RPMI7951 (cell line): ENCODE results near the gene NOXRED1. TPM values are rescaled to one million over a fixed set of nuclear protein-coding genes. Genes with fewer than 3 reads are reported as not detected.

Source experiments
- DNase-seq: peaks from one replicate; pipeline ENCODE4 v3.0.0-alpha.2; 2012; ENCODE audit warnings: low read depth
- total RNA-seq: library from RNA; depleted of rRNA; stranded (reverse); fragments of >200 nt; shearing (Covaris generic); gene quantifications from 2 replicates; pipeline ENCODE4 v1.2.3, GENCODE V29; 2014; rRNA removed

NOXRED1 gene
- total RNA-seq, 1 experiment from 2014 or later, result not detected

GRCh38 chr14:77344377-77344996 is 78.8 kb downstream of the NOXRED1 start:
- DNase-seq, result no peak

Other genes with a start within 250 kb of the NOXRED1 start
- gene TMEM63C, start 241.7 kb downstream of the NOXRED1 start, total RNA-seq, result not detected in 2 replicates
- gene NGB, start 152.3 kb downstream of the NOXRED1 start, total RNA-seq, result not detected in 2 replicates
- gene POMT2, start 102.6 kb downstream of the NOXRED1 start, total RNA-seq, result 9.4 and 10.1 TPM in 2 replicates
- 20.3 and 22.1 TPM in 2 replicates for gene GSTZ1, start 102.5 kb downstream of the NOXRED1 start, total RNA-seq
- 7.3 and 7.4 TPM in 2 replicates for gene TMED8, start 46.4 kb downstream of the NOXRED1 start, total RNA-seq
- gene SAMD15, start 46.1 kb downstream of the NOXRED1 start, total RNA-seq, result 0.84 and 1.7 TPM in 2 replicates
- gene VIPAS39, start 34.1 kb upstream of the NOXRED1 start, total RNA-seq, result 18.4 TPM in 2 replicates
- gene AHSA1, start 34.6 kb upstream of the NOXRED1 start, total RNA-seq, result 199 and 204 TPM in 2 replicates
- gene ISM2, start 75.3 kb upstream of the NOXRED1 start, total RNA-seq, result under 0.01 TPM in 1 of 2 replicates, not detected in the other
- 12.0 and 15.0 TPM in 2 replicates for gene SPTLC2, start 193.1 kb upstream of the NOXRED1 start, total RNA-seq